Spleen (tissue), 7 donors: Measurements from ENCODE around the gene USP34.

ENCODE experiments used
- CTCF ChIP-seq, 11 experiments: fragments of 200-600 bp in 7 of 11; fragments of 450-650 bp in 4 of 11; sonication (generic) in 4 of 11; IDR thresholded peaks in 8 of 11; conservative IDR thresholded peaks in 3 of 11; 1 replicate in 7 of 11; 2 replicates in 4 of 11; pipeline versions ENCODE4 v1.4.0 to v1.8.0; 2016 to 2021; ENCODE audit warnings: antibody characterized with exemption in 11 of 11, inconsistent platforms in 4 of 11, mild to moderate bottlenecking in 1 of 11
- POLR2A ChIP-seq, 3 donors: fragments of 450-650 bp; IDR thresholded peaks; one replicate each; pipeline ENCODE4 v1.5.1; 2017; ENCODE audit warnings: antibody characterized with exemption in 3 of 3, mild to moderate bottlenecking in 1 of 3
- POLR2AphosphoS5 ChIP-seq, 3 donors: sonication (generic); formaldehyde crosslinking; IDR thresholded peaks; one replicate each; pipeline ENCODE4 v1.5.1; 2017; ENCODE audit warnings: antibody characterized with exemption in 3 of 3
- donor health status: DM: no; HTN: no; CAD: no; lungs with moderate emphysema.
- donor health status: DM: no; HTN: no; CAD: no.
- donor health status: DM: no; HTN: no; CAD: no.

- TF ChIP-seq CTCF (IDR thresholded peaks at IDR 0.05 in 8 of 11, conservative IDR thresholded peaks at IDR 0.05 in 3 of 11) (no peak), POLR2AphosphoS5 (IDR thresholded peaks at IDR 0.05) (no peak), POLR2A (IDR thresholded peaks at IDR 0.05) (no peak)
These were observed 152.3 kb downstream of the USP34 start for GRCh38 chr2:61318553-61318952.
